HCT116 (cell line): Measurements from ENCODE around the gene VPS39.

ENCODE experiments used
- CBX3 ChIP-seq: IDR thresholded peaks from 2 replicates; pipeline ENCODE4 v1.6.1; 2012; ENCODE audit warnings: low read depth
- CTCF ChIP-seq, 3 experiments: fragments of 200-600 bp in 1 of 3; sonication (generic) in 1 of 3; IDR thresholded peaks in 2 of 3; conservative IDR thresholded peaks in 1 of 3; 2 replicates each; pipeline ENCODE4 v1.5.1; 2012 to 2017; ENCODE audit warnings: low read depth in 2 of 3, low read length in 2 of 3, antibody characterized with exemption in 1 of 3, borderline replicate concordance in 1 of 3, control low read depth in 1 of 3, mild to moderate bottlenecking in 1 of 3, mixed read lengths in 1 of 3, mixed run types in 1 of 3, moderate library complexity in 1 of 3; ENCODE audit not compliant: insufficient read depth in 1 of 3
- EZH2 ChIP-seq: fragments of 200-600 bp; sonication (generic); IDR thresholded peaks from 2 replicates; pipeline ENCODE4 v1.6.1; 2017; ENCODE audit warnings: antibody characterized with exemption, mixed run types
- MAX ChIP-seq: IDR thresholded peaks from 2 replicates; pipeline ENCODE4 v1.6.1; 2012
- POLR2A ChIP-seq: IDR thresholded peaks from 2 replicates; pipeline ENCODE4 v1.7.0; 2011; ENCODE audit warnings: borderline replicate concordance; ENCODE audit not compliant: insufficient read depth, insufficient read length; ENCODE audit errors: extremely low read depth
- POLR2AphosphoS5 ChIP-seq: IDR thresholded peaks from 2 replicates; pipeline ENCODE4 v1.6.1; 2011; ENCODE audit warnings: mild to moderate bottlenecking, low read depth, low read length, moderate library complexity
- RAD21 ChIP-seq: IDR thresholded peaks from 2 replicates; pipeline ENCODE4 v1.6.1; 2012; ENCODE audit warnings: low read depth, mild to moderate bottlenecking
- REST ChIP-seq: IDR thresholded peaks from 2 replicates; pipeline ENCODE4 v1.6.1; 2012; ENCODE audit warnings: low read depth

DNA sequence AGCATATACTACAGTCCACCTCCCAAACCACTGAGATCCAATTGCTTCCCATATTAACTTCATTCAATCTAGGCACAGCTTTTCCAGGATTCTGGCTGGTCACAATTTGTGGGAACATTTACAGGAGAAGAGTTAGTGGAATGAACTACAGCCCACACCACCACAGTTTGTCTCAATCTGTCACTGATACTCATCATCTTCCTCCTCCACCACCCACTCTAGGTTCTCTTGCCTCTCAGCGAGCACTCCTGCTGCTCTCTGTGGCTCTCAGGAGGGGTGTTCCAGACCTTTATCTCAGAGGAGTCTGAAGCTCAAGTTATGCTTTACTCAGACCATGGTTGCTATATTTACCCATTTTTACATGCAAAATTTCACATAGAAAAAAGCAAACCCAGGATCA lies 87.8 kb downstream of the VPS39 start:
- TF ChIP-seq CTCF (IDR thresholded peaks at IDR 0.05 in 2 of 3, conservative IDR thresholded peaks at IDR 0.05 in 1 of 3; ENCODE audit: borderline replicate concordance in 1 of 3, insufficient read depth in 1 of 3, low read depth in 2 of 3, low read length in 2 of 3) (no peak), MAX (no peak), EZH2 (no peak), POLR2AphosphoS5 (no peak), REST (no peak), POLR2A (no peak), CBX3 (no peak), RAD21 (no peak)
